Lower lobe of right lung (tissue), 2 donors: ENCODE measurements around the gene SNED1. TPM values are rescaled to one million over a fixed set of nuclear protein-coding genes. Genes with fewer than 3 reads are reported as not detected.

ENCODE experiments used
- ATAC-seq, 2 donors: fragments of 200-7000 bp; cut with Tn5 transposase; one replicate each; pipeline ENCODE4 v1.9.1; 2020 to 2022; ENCODE audit warnings: mild to moderate bottlenecking in 2 of 2, moderate library complexity in 2 of 2
- DNase-seq: peaks from one replicate; pipeline ENCODE4 v3.0.0-alpha.2; 2020
- H3K27ac ChIP-seq: fragments of 200-600 bp; one replicate; pipeline ENCODE4 v1.8.0; 2022
- H3K27me3 ChIP-seq: fragments of 200-600 bp; one replicate; pipeline ENCODE4 v1.8.0; 2022; ENCODE audit warnings: low read depth
- H3K36me3 ChIP-seq: fragments of 200-600 bp; one replicate; pipeline ENCODE4 v1.8.0; 2022; ENCODE audit warnings: mild to moderate bottlenecking
- H3K4me1 ChIP-seq: fragments of 200-600 bp; one replicate; pipeline ENCODE4 v1.8.0; 2022
- H3K4me3 ChIP-seq: fragments of 200-600 bp; one replicate; pipeline ENCODE4 v1.8.0; 2022; ENCODE audit warnings: mild to moderate bottlenecking
- H3K9me3 ChIP-seq: fragments of 200-600 bp; one replicate; pipeline ENCODE4 v1.8.0; 2022
- intact Hi-C: fragments of 100-400 bp; cut with DNase I; formaldehyde crosslinking; loops from one replicate; pipeline ENCODE4 v1.11.0; 2022
- total RNA-seq: library from RNA; stranded (reverse); fragmentation: NEBNext Ultra II Directional; extraction: Animal tissue kit (Norgen Biotek cat#: 25700); gene quantifications from one replicate; pipeline ENCODE4 v1.2.1, GENCODE V29; 2021
- TF ChIP-seq, protein P1 (sequence below): fragments of 200-600 bp; IDR thresholded peaks from one replicate; pipeline ENCODE4 v1.8.0; 2022; ENCODE audit warnings: antibody characterized with exemption, mild to moderate bottlenecking
- donor health status: DM: no; HTN: yes; CAD: no; lungs with severe emphysema.

Gene SNED1
- total RNA-seq, 1 donor from 2014 or later, result 36.2 TPM

DNA sequence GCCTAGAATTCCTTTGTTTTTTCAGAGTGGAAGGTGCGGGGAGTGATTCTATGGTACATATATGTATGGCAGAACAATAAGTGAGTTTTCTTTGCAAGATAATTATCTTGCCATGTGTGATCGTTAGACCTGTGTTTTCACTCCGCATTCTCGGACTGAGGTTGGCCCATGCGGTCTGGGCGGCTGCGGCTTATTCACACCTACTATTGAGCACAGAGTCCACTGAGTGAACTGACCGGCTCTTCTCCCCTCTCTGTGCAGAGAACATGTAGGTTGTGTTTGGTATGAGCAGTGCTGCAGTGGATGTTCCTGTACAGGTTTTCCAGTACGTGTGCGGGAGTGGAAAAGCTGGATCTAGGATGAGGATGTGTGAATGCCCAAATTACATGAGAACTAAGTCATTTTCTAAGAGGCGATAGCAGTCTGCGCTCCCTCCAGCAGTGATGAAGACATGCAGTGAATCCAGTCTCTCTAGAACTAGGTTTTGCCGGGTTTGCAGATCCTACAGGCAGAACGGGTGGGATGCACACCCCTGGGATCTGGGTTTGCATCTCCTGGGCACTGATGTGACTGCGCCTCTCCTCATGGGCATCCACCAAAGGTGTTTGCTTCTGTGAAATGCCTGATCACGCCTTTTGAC is 76.6 kb downstream of the SNED1 start:
- Histone ChIP-seq H3K4me3 (no peak overlapping the region), H3K27ac (no peak overlapping the region), H3K27me3 (no peaks in the 10 kb centered on the region), H3K9me3 (no peaks in the 10 kb centered on the region), H3K36me3 (peaks cover 54% of the 10 kb centered on the region), H3K4me1 (no peaks in the 10 kb centered on the region)
- TF ChIP-seq, protein P1, sequence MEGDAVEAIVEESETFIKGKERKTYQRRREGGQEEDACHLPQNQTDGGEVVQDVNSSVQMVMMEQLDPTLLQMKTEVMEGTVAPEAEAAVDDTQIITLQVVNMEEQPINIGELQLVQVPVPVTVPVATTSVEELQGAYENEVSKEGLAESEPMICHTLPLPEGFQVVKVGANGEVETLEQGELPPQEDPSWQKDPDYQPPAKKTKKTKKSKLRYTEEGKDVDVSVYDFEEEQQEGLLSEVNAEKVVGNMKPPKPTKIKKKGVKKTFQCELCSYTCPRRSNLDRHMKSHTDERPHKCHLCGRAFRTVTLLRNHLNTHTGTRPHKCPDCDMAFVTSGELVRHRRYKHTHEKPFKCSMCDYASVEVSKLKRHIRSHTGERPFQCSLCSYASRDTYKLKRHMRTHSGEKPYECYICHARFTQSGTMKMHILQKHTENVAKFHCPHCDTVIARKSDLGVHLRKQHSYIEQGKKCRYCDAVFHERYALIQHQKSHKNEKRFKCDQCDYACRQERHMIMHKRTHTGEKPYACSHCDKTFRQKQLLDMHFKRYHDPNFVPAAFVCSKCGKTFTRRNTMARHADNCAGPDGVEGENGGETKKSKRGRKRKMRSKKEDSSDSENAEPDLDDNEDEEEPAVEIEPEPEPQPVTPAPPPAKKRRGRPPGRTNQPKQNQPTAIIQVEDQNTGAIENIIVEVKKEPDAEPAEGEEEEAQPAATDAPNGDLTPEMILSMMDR, result no peak
- intact Hi-C loops, result no loop called here
- DNase-seq, result no peak
- ATAC-seq, result no peak

DNA sequence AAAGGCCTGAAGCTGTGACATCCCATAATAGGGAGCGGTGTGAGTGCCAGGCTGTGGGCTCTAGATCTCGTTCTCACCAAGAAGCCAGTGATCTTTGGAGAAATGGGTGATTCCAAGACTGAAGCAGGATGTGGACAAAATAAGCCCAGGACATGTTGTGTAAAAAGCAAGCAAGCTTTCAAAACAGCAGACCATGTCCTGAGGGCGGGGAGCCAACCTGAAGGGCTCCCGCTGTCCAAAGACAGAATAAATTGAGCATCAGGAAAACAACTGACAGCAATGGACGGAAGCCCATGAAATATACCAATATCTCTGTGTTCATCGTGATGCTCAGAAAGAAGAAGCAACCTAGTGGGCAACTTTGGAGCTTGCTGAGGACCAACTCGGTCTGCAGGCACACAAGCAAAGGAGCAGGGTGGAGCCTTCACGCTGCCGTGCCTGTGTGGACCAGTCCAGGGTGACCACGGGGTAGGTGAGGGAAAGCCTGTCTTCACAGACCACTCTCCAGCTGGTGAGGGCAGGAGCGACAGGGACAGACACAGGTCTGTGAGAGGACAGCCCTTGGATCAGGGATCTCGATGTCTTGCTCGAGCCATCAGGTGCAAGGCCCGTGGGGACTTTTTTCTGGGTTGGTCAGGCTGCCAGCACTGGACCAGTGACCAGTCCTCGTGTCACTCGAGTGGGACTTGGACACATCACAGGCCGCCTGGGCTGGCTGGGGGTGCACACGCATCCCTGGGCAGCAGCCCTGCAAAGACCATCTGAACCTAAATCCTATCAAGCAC is 82.2 kb downstream of the SNED1 start:
- Histone ChIP-seq H3K4me3 (no peak overlapping the region), H3K9me3 (no peaks in the 10 kb centered on the region), H3K27ac (no peak overlapping the region), H3K27me3 (no peaks in the 10 kb centered on the region), H3K4me1 (no peaks in the 10 kb centered on the region), H3K36me3 (peaks cover 1% of the 10 kb centered on the region)
- ATAC-seq (no peak), DNase-seq (no peak)
- intact Hi-C loops, result no loop called here
- TF ChIP-seq, protein P1, result no peak

DNA sequence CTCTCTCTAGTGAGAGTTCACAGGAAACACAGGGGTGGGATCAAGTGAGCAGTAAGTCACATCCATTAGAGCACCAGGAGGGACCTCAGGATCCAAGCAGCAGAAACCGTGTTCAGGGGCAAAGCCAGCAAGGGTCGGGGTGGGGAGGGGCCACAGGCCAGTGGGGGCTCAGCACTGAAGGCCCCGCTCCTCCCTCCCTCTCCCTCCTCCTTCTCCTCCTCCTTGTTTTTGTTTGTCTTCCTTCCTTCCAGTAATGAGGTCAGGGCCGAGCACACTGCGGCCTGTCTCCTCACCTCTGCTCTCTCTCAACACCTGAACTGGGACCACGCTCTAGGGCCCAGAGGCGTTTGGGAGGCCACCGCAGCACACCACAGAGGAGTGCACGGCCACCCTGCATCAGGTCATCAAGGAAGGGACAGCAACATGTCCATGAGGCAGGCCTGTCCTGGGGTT is 82.8 kb downstream of the SNED1 start:
- ATAC-seq, result peak in 1 of 2 donors; percentile 9
- intact Hi-C loops, result no loop called here
- H3K4me3 ChIP-seq, result no peak overlapping the region

DNA sequence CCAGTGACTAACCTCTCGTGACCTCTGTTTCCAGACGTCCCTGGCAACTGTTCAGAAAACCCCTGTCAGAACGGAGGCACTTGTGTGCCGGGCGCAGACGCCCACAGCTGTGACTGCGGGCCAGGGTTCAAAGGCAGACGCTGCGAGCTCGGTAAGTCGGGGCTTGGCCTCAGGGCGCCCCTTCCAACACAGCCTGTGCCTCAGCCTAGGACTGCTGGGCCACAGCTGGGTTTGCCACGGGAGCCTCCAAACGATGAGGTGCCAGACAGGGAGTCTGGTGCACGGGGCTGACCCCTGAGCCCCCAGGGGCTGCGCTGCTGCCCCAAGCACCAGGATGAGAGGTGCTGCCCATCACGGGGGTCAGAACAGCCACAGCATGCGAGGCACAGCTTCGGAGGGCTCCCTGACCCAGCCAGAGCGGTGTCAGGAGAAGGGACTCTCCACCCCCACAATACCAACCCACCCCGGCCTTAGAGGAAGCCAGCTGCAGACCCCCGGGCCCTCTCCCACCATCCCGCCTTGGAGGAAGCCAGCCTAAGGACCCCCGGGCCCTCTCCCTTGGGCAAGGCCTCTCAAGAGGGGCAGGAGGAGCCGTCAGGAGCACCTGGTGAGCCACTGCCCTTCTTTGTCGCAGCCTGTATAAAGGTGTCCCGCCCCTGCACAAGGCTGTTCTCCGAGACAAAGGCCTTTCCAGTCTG is 83.4 kb downstream of the SNED1 start:
- intact Hi-C loops, result no loop called here
- TF ChIP-seq, protein P1, result no peak
- H3K27ac ChIP-seq, result peak overlapping the region; percentile 24
- DNase-seq (no peak), ATAC-seq (peak in 1 of 2 donors; percentile 26)
- no peak overlapping the region for H3K4me3 ChIP-seq
- no peaks in the 10 kb centered on the region for H3K9me3 ChIP-seq
- no peaks in the 10 kb centered on the region for H3K27me3 ChIP-seq
- no peaks in the 10 kb centered on the region for H3K4me1 ChIP-seq
- peaks cover 13% of the 10 kb centered on the region for H3K36me3 ChIP-seq

More for the DNA sequence above, 82.8 kb downstream of the SNED1 start:
- no peaks in the 10 kb centered on the region for H3K4me1 ChIP-seq
- H3K36me3 ChIP-seq, result peaks cover 7% of the 10 kb centered on the region
- DNase-seq, result no peak
- TF ChIP-seq, protein P1, result no peak
- H3K27ac ChIP-seq, result peak overlapping the region; percentile 24
- H3K27me3 ChIP-seq, result no peaks in the 10 kb centered on the region
- no peaks in the 10 kb centered on the region for H3K9me3 ChIP-seq

DNA sequence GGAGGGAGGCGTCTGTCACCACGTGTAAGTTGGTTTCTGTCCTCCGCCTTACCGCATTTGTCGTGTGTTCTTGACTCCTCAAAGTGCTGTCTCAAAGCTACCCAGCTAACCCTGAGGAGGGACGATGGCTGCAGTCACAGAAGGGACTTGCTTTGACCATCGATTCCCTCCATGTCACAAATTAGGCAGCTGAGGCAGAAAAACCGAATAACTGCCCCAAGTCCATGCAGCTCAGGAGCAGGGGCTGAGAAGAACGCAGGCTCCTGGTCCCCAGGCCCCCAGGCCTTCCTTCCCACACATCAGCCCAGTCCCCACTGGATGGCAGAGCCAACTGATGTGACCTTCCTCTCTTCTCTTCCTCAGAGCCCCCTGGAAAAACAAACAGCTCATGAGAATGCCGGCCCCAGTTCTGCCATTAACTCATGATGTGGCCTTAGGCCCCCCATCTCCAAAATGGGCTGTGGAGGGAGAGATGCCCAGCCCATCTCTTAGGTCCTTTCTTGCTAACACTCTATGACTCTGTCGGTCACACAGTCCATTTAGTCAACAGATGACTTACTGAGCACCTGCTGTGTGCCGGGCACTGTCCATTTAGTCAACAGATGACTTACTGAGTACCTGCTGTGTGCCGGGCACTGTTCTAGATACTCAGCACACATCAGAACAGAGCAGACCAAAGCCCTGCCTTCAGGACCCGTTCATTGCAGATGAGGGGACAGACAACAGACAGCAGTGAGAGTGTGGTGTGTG is 84.1 kb downstream of the SNED1 start:
- no peak overlapping the region for H3K27ac ChIP-seq
- no peak for ATAC-seq
- TF ChIP-seq, protein P1, result no peak
- no peaks in the 10 kb centered on the region for H3K4me1 ChIP-seq
- no peak for DNase-seq
- no peaks in the 10 kb centered on the region for H3K9me3 ChIP-seq
- H3K27me3 ChIP-seq, result no peaks in the 10 kb centered on the region
- no peak overlapping the region for H3K4me3 ChIP-seq
- H3K36me3 ChIP-seq, result peaks cover 20% of the 10 kb centered on the region
- intact Hi-C loops, result no loop called here
